Left lung (tissue), 10 donors: Measurements from ENCODE around the gene ALKBH6. TPM values are rescaled to one million over a fixed set of nuclear protein-coding genes. Genes with fewer than 3 reads are reported as not detected.

Experiments used
- ATAC-seq: fragments of 200-7000 bp; cut with Tn5 transposase; one replicate; pipeline ENCODE4 v1.9.1; 2020; ENCODE audit warnings: moderate library complexity
- DNase-seq, 4 donors: peaks; one replicate each; pipeline ENCODE4 v3.0.0-alpha.2; 2013 to 2020
- H3K27ac ChIP-seq, 2 donors: fragments of 200-600 bp; sonication (generic) in 1 of 2; one replicate each; pipeline versions ENCODE4 v1.5.0 to v1.8.0; 2020 to 2021
- H3K27me3 ChIP-seq, 2 donors: fragments of 200-600 bp; sonication (generic) in 1 of 2; one replicate each; pipeline versions ENCODE4 v1.5.0 to v1.8.0; 2020 to 2021
- H3K36me3 ChIP-seq, 2 donors: fragments of 200-600 bp; sonication (generic) in 1 of 2; one replicate each; pipeline versions ENCODE4 v1.5.0 to v1.8.0; 2020 to 2021
- H3K4me1 ChIP-seq, 2 donors: fragments of 200-600 bp; one replicate each; pipeline ENCODE4 v1.8.0; 2021
- H3K4me3 ChIP-seq, 2 donors: fragments of 200-600 bp; sonication (generic) in 1 of 2; one replicate each; pipeline versions ENCODE4 v1.5.0 to v1.8.0; 2020 to 2021; ENCODE audit warnings: mild to moderate bottlenecking in 1 of 2
- H3K9me3 ChIP-seq, 2 donors: fragments of 200-600 bp; sonication (generic) in 1 of 2; one replicate each; pipeline versions ENCODE4 v1.5.0 to v1.8.0; 2020 to 2021
- intact Hi-C, 2 donors: fragments of 100-400 bp; cut with DNase I; formaldehyde crosslinking; loops; one replicate each; pipeline versions ENCODE4 v1.11.2 to v1.14.2; 2022
- polyA plus RNA-seq, 6 donors: library from polyadenylated mRNA; unstranded; fragments of 120-200 nt; gene quantifications; one replicate each; pipeline ENCODE4 v1.2.1, GENCODE V29; 2013; ENCODE audit not compliant: insufficient read length in 6 of 6
- total RNA-seq, 2 donors: library from RNA; stranded (reverse); fragmentation: NEBNext Ultra II Directional; extraction: Animal tissue kit (Norgen Biotek cat#: 25700); gene quantifications; one replicate each; pipeline ENCODE4 v1.2.1, GENCODE V29; 2021
- TF ChIP-seq, protein P1 (sequence below), 2 donors: fragments of 200-600 bp; sonication (generic) in 1 of 2; IDR thresholded peaks; one replicate each; pipeline versions ENCODE4 v1.5.0 to v1.8.0; 2021; ENCODE audit warnings: antibody characterized with exemption in 2 of 2
- donor health status: DM: no; HTN: yes; CAD: no.
- donor health status: DM: no; HTN: no; CAD: no.

The ALKBH6 gene
- total and polyA plus RNA-seq, 8 donors, result 16.8 to 22.7 (median 19.8) TPM

- ATAC-seq, result no peak
- intact Hi-C loops, result no loop called here
- Histone ChIP-seq H3K4me3 (peak overlapping the region; percentile 30 to 46), H3K27ac (no peak overlapping the region), H3K4me1 (peaks cover 6 to 26% of the 10 kb centered on the region in 2 donors), H3K27me3 (peaks cover 0 to 17% of the 10 kb centered on the region in 2 donors), H3K9me3 (no peaks in the 10 kb centered on the region), H3K36me3 (no peaks in the 10 kb centered on the region)
- peak in 1 of 4 donors; percentile 53 for DNase-seq
- TF ChIP-seq, protein P1, sequence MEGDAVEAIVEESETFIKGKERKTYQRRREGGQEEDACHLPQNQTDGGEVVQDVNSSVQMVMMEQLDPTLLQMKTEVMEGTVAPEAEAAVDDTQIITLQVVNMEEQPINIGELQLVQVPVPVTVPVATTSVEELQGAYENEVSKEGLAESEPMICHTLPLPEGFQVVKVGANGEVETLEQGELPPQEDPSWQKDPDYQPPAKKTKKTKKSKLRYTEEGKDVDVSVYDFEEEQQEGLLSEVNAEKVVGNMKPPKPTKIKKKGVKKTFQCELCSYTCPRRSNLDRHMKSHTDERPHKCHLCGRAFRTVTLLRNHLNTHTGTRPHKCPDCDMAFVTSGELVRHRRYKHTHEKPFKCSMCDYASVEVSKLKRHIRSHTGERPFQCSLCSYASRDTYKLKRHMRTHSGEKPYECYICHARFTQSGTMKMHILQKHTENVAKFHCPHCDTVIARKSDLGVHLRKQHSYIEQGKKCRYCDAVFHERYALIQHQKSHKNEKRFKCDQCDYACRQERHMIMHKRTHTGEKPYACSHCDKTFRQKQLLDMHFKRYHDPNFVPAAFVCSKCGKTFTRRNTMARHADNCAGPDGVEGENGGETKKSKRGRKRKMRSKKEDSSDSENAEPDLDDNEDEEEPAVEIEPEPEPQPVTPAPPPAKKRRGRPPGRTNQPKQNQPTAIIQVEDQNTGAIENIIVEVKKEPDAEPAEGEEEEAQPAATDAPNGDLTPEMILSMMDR (IDR thresholded peaks at IDR 0.05), result no peak
Measured at GRCh38 chr19:36009633-36010379, 4.2 kb downstream of the ALKBH6 start.

DNA sequence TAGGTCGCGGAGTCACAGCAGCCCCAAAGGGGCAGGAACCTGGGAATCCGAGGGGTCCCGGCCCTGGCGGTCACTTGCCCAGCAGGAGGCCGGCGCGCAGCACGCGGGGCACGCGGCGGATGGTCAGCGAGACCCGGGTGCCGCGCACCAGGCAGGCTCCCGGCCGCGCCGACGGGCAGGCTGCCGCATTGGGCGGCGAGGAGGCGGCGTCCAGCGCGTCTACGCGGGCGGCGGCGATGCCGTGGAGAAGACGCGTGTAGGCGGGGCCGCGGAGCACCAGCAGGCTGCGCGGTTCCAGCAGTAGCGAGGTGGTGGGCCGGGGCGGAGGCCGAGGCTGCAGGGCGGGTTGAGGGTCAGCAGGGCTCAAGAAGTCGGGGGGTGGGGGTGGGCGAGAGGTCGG is 4.8 kb downstream of the ALKBH6 start:
- H3K36me3 ChIP-seq, result no peaks in the 10 kb centered on the region
- H3K9me3 ChIP-seq, result no peaks in the 10 kb centered on the region
- peak overlapping the region; percentile 53 to 62 for H3K27ac ChIP-seq
- peaks cover 0 to 17% of the 10 kb centered on the region in 2 donors for H3K27me3 ChIP-seq
- ATAC-seq, result peak; percentile 73
- peak overlapping the region; percentile 30 to 46 for H3K4me3 ChIP-seq
- TF ChIP-seq, protein P1 (IDR thresholded peaks at IDR 0.05), result no peak
- intact Hi-C loops, result no loop called here
- DNase-seq, result peak in 3 of 4 donors; percentile 62 to 93 (median 66)
- peaks cover 6 to 22% of the 10 kb centered on the region in 2 donors for H3K4me1 ChIP-seq

GRCh38 chr19:36008336-36008978 is 5.6 kb downstream of the ALKBH6 start, which contains the start of gene SYNE4:
SYNE4 (minus strand) TSS chr19:36008813; CDS start chr19:36008681, 132 bp downstream.
- ATAC-seq, result peak; percentile 94
- Histone ChIP-seq H3K36me3 (peaks cover 0 to 6% of the 10 kb centered on the region in 2 donors), H3K27ac (peak within 1 kb of the TSS; percentile 53 to 62), H3K9me3 (no peaks in the 10 kb centered on the region), H3K4me3 (peak within 1 kb of the TSS; percentile 30 to 46), H3K27me3 (peaks cover 0 to 17% of the 10 kb centered on the region in 2 donors), H3K4me1 (peaks cover 3 to 19% of the 10 kb centered on the region in 2 donors)
- intact Hi-C loops, result no loop called here
- TF ChIP-seq, protein P1 (IDR thresholded peaks at IDR 0.05), result no peak
- DNase-seq, result peak in 3 of 4 donors; percentile 61 to 88 (median 78)

- Histone ChIP-seq H3K4me1 (peaks cover 0 to 13% of the 10 kb centered on the region in 2 donors), H3K27me3 (peaks cover 0 to 17% of the 10 kb centered on the region in 2 donors), H3K36me3 (peaks cover 0 to 18% of the 10 kb centered on the region in 2 donors), H3K4me3 (no peak overlapping the region), H3K9me3 (no peaks in the 10 kb centered on the region), H3K27ac (no peak overlapping the region)
- TF ChIP-seq, protein P1 (IDR thresholded peaks at IDR 0.05), result no peak
- ATAC-seq (no peak), DNase-seq (peak in 1 of 4 donors; percentile 55)
- intact Hi-C loops, result no loop called here
Measured at GRCh38 chr19:36006955-36007354, 7.1 kb downstream of the ALKBH6 start.

GRCh38 chr19:36003284-36003683 is 10.7 kb downstream of the ALKBH6 start:
- peaks cover 0 to 37% of the 10 kb centered on the region in 2 donors for H3K36me3 ChIP-seq
- intact Hi-C loops, result no loop called here
- TF ChIP-seq, protein P1 (IDR thresholded peaks at IDR 0.05), result no peak
- no peaks in the 10 kb centered on the region for H3K4me1 ChIP-seq
- H3K27ac ChIP-seq, result no peak overlapping the region
- H3K4me3 ChIP-seq, result no peak overlapping the region
- no peak for DNase-seq
- H3K27me3 ChIP-seq, result peaks cover 0 to 1% of the 10 kb centered on the region in 2 donors
- no peaks in the 10 kb centered on the region for H3K9me3 ChIP-seq
- no peak for ATAC-seq
